ENCODE measurements around the gene KRTDAP.

The KRTDAP gene

DNA sequence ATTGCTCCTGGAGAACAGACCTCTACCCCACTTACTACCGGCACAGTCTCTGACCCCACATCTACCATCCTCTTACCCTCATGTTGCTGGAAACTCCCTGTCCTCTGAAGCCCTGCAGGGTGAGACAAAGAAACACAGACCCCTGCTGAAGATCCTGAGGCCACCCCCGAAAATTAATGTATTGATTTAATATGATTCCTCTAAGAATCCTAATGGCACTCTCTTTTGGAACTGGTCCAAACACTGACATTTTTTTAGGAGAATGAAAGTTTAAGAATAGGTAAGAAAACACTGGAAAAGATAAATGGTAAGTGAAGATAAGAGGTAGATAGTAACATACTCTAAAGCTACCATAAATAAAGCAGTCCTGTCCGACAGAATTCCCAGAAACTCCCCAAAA lies 17.9 kb upstream of the KRTDAP start:
- no peak for DNase-seq (ENCODE audit: low read depth in 2 of 2)
- no peak for TF ChIP-seq CTCF (IDR thresholded peaks at IDR 0.05; ENCODE audit: low read depth, low read length)
- no peak overlapping the region for H3K4me3 ChIP-seq (replicated peaks in 1 of 2; ENCODE audit: low read depth in 2 of 2, low read length in 2 of 2)

DNA sequence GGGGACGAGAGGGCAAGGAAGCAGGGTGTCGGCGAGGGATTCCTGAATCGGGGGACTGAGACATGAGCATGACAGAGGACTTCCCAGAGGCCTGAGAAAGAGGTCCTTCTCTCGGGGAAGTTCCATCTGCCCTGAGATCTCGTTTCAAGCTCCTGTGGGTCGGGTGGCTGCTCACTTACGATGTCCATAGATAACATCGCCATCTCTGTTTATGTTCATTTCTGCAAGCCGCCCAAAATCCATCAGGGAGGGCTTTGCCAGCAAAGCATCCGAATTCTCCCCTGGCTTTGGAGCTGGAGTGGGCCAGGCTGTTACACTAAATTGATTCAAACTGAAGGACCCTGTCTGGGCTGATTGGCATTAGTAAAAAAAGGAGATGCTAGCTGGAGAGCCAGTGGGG lies 17.3 kb upstream of the KRTDAP start:
- TF ChIP-seq CTCF (IDR thresholded peaks at IDR 0.05; ENCODE audit: low read depth, low read length) = no peak

GRCh38 chr19:35506011-35506410 lies 15.7 kb upstream of the KRTDAP start:
- DNase-seq (ENCODE audit: low read depth in 2 of 2) = no peak
- no peak overlapping the region for H3K4me3 ChIP-seq (replicated peaks in 1 of 2; ENCODE audit: low read depth in 2 of 2, low read length in 2 of 2)
- TF ChIP-seq CTCF (IDR thresholded peaks at IDR 0.05; ENCODE audit: low read depth, low read length) = no peak

More for the DNA sequence above, 17.3 kb upstream of the KRTDAP start:
- DNase-seq (ENCODE audit: low read depth in 2 of 2) = no peak
- H3K4me3 ChIP-seq (replicated peaks in 1 of 2; ENCODE audit: low read depth in 2 of 2, low read length in 2 of 2) = no peak overlapping the region

- H3K4me3 ChIP-seq (replicated peaks in 1 of 2; ENCODE audit: low read depth in 2 of 2, low read length in 2 of 2) = no peak overlapping the region
- no peak for DNase-seq (ENCODE audit: low read depth in 2 of 2)
- TF ChIP-seq CTCF (IDR thresholded peaks at IDR 0.05; ENCODE audit: low read depth, low read length) = no peak
Measured at GRCh38 chr19:35502751-35503150, 12.5 kb upstream of the KRTDAP start.

- H3K4me3 ChIP-seq (replicated peaks in 1 of 2; ENCODE audit: low read depth in 2 of 2, low read length in 2 of 2) = no peak overlapping the region
- peak in 1 of 2 donors; percentile 47 for DNase-seq (ENCODE audit: low read depth in 2 of 2)
- no peak for TF ChIP-seq CTCF (IDR thresholded peaks at IDR 0.05; ENCODE audit: low read depth, low read length)
Measured at GRCh38 chr19:35501684-35502083, 11.4 kb upstream of the KRTDAP start.

- no peak for DNase-seq (ENCODE audit: low read depth in 2 of 2)
- no peak for TF ChIP-seq CTCF (IDR thresholded peaks at IDR 0.05; ENCODE audit: low read depth, low read length)
- H3K4me3 ChIP-seq (replicated peaks in 1 of 2; ENCODE audit: low read depth in 2 of 2, low read length in 2 of 2) = no peak overlapping the region
Measured at GRCh38 chr19:35500611-35501010, 10.3 kb upstream of the KRTDAP start.

- TF ChIP-seq CTCF (IDR thresholded peaks at IDR 0.05; ENCODE audit: low read depth, low read length) = no peak
- DNase-seq (ENCODE audit: low read depth in 2 of 2) = no peak
- H3K4me3 ChIP-seq (replicated peaks in 1 of 2; ENCODE audit: low read depth in 2 of 2, low read length in 2 of 2) = no peak overlapping the region
Measured at GRCh38 chr19:35498984-35499527, 8.8 kb upstream of the KRTDAP start.
